ENCODE data around the gene SEMA3C.

Gene SEMA3C

GRCh38 chr7:80815733-80816132 is 103.1 kb downstream of the SEMA3C start:
- DNase-seq (ENCODE audit: low spot score): no peak
- in situ Hi-C loops (cut with MboI; ENCODE audit: low sequenced_read_pairs, unreplicated experiment): no loop called here
- TF ChIP-seq, protein P1, sequence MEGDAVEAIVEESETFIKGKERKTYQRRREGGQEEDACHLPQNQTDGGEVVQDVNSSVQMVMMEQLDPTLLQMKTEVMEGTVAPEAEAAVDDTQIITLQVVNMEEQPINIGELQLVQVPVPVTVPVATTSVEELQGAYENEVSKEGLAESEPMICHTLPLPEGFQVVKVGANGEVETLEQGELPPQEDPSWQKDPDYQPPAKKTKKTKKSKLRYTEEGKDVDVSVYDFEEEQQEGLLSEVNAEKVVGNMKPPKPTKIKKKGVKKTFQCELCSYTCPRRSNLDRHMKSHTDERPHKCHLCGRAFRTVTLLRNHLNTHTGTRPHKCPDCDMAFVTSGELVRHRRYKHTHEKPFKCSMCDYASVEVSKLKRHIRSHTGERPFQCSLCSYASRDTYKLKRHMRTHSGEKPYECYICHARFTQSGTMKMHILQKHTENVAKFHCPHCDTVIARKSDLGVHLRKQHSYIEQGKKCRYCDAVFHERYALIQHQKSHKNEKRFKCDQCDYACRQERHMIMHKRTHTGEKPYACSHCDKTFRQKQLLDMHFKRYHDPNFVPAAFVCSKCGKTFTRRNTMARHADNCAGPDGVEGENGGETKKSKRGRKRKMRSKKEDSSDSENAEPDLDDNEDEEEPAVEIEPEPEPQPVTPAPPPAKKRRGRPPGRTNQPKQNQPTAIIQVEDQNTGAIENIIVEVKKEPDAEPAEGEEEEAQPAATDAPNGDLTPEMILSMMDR (IDR thresholded peaks at IDR 0.05; ENCODE audit: borderline replicate concordance, control extremely low read depth, extremely low read depth, insufficient read depth, missing control alignments): no peak

- TF ChIP-seq, protein P1 (IDR thresholded peaks at IDR 0.05; ENCODE audit: borderline replicate concordance, control extremely low read depth, extremely low read depth, insufficient read depth, missing control alignments): no peak
- no peak for DNase-seq (ENCODE audit: low spot score)
- in situ Hi-C loops (cut with MboI; ENCODE audit: low sequenced_read_pairs, unreplicated experiment): no loop called here
Observed at GRCh38 chr7:80809545-80809944, 109.3 kb downstream of the SEMA3C start.

DNA sequence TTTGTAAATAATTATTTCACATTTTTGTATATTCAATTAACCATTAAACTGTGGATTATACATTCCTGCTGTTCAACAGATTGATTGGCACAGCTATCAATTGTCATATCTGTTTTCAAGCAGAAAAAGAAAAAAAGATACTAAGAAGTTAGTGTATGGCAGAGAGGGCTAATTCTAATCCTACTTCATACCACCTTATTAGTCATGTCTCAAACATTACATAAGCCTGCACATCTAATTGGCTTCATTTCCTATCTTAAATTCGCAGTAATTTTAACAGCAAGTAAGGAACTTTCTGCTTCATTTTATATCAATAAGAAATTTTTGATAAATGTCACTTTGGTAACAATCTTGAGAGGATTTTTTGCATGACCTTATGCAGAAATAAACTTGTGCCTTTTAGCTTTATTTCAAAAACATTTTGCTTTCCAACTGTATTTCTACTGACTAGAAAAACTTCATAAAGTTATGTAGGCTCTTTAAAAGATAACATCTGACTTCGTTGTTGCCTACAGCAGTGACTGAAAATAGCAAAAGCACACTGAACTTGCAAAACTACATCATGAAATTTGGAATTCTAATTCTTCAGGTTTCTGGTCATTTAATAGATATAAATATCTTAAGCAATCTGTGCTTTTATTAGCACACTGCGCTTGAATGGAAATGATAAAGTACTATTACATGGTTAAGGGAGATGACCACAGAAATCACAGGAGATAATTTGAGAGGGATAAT is 111.5 kb downstream of the SEMA3C start:
- in situ Hi-C loops (cut with MboI; ENCODE audit: low sequenced_read_pairs, unreplicated experiment): no loop called here
- TF ChIP-seq, protein P1 (IDR thresholded peaks at IDR 0.05; ENCODE audit: borderline replicate concordance, control extremely low read depth, extremely low read depth, insufficient read depth, missing control alignments): no peak
- DNase-seq (ENCODE audit: low spot score): no peak

- TF ChIP-seq, protein P1 (IDR thresholded peaks at IDR 0.05; ENCODE audit: borderline replicate concordance, control extremely low read depth, extremely low read depth, insufficient read depth, missing control alignments): no peak
- in situ Hi-C loops (cut with MboI; ENCODE audit: low sequenced_read_pairs, unreplicated experiment): no loop called here
- DNase-seq (ENCODE audit: low spot score): no peak
Observed at GRCh38 chr7:80806663-80807062, 112.2 kb downstream of the SEMA3C start.

- no peak for DNase-seq (ENCODE audit: low spot score)
- TF ChIP-seq, protein P1 (IDR thresholded peaks at IDR 0.05; ENCODE audit: borderline replicate concordance, control extremely low read depth, extremely low read depth, insufficient read depth, missing control alignments): no peak
- in situ Hi-C loops (cut with MboI; ENCODE audit: low sequenced_read_pairs, unreplicated experiment): no loop called here
Observed at GRCh38 chr7:80804589-80804988, 114.3 kb downstream of the SEMA3C start.

DNA sequence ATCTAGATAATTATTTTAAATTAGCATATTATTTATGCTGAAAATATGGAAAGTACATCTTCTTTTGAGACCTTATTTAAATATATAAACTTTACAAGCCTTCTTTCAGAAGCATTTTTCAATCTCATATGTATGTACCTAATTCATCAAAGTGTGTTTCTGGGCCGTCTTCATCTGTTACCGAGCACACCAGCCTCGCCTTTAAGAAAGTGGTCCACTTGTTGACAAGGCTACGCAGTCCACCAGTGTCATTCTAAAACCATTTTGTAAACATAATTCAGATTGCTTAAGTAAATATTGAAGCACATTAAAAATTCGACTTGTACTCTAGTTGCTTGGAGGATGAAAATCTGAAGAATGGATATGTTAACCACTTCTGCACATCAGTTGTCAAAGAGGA is 116.3 kb downstream of the SEMA3C start:
- in situ Hi-C loops (cut with MboI; ENCODE audit: low sequenced_read_pairs, unreplicated experiment): no loop called here
- TF ChIP-seq, protein P1 (IDR thresholded peaks at IDR 0.05; ENCODE audit: borderline replicate concordance, control extremely low read depth, extremely low read depth, insufficient read depth, missing control alignments): no peak
- no peak for DNase-seq (ENCODE audit: low spot score)

Measured in GM13976 (cell line).